ENCODE results near the gene OPRM1. TPM values are rescaled to one million over a fixed set of nuclear protein-coding genes. Genes with fewer than 3 reads are reported as not detected.

OPRM1 gene
- total RNA-seq, 1 experiment from 2014 or later: not detected

DNA sequence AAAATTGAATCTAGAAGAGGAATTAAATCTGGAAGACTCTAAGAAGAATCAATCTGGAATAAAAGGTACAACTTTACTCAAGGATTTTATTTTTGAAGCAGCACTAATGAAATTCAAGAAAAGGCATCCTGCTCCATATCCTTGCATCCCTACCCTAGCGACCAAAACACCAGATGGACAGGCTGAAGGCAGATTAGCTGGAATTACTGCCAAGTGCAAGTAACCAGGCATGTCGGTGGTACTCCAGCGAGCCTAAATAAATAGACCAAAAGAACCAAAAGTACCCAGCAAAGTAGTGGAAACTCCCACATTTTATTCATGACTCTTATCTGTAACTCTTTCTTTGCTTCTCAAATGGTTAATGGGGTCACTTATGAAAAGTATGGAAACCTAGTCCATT, 21.0 kb downstream of the OPRM1 start:
- no CpG with 5 or more reads among the region's 3 CpGs for WGBS (ENCODE audit: extremely low coverage, insufficient read length, low lambda C conversion rate)
- no peaks in the 10 kb centered on the region for H3K27me3 Mint-ChIP-seq (ENCODE audit: low read depth)
- no peaks in the 10 kb centered on the region for H3K23me2 ChIP-seq (ENCODE audit: insufficient read length, low read depth, low read length, poor library complexity, severe bottlenecking)

More for the DNA sequence above, 21.0 kb downstream of the OPRM1 start:
- Histone ChIP-seq H3K79me1 (ENCODE audit: insufficient read depth, low read depth, low read length, poor library complexity, severe bottlenecking) (no peaks in the 10 kb centered on the region), H3K14ac (ENCODE audit: insufficient read depth, low read length) (no peak overlapping the region), H3K27ac (ENCODE audit: insufficient read length, low read depth, low read length) (no peak overlapping the region), H3K56ac (ENCODE audit: insufficient read length, low read depth, low read length) (no peak overlapping the region), H4K5ac (ENCODE audit: insufficient read length, low read depth, low read length) (no peak overlapping the region), H2BK12ac (ENCODE audit: insufficient read length, low read depth, low read length) (no peak overlapping the region), H2BK5ac (ENCODE audit: insufficient read length, low read length) (no peak overlapping the region), H3T11ph (ENCODE audit: low read length) (no peak overlapping the region), H4K91ac (ENCODE audit: insufficient read length, low read depth, low read length) (no peak overlapping the region), H3K79me2 (ENCODE audit: insufficient read depth, low read length) (no peaks in the 10 kb centered on the region), H3K9ac (ENCODE audit: extremely low read depth, insufficient read length, low read length) (no peak overlapping the region), H3K23ac (ENCODE audit: insufficient read length, low read depth, low read length) (no peak overlapping the region), H4K20me1 (ENCODE audit: control insufficient read depth, insufficient read depth, insufficient read length) (no peaks in the 10 kb centered on the region), H2AFZ (ENCODE audit: low read length) (no peak overlapping the region), H3K4me1 (ENCODE audit: insufficient read depth, low read length) (no peaks in the 10 kb centered on the region), H2AK5ac (ENCODE audit: insufficient read length, low read length) (no peak overlapping the region), H2BK120ac (ENCODE audit: low read depth, low read length, poor library complexity, severe bottlenecking) (no peak overlapping the region), H3K9me3 (ENCODE audit: control insufficient read depth, low read depth, low read length) (no peaks in the 10 kb centered on the region), H4K8ac (replicated peaks; ENCODE audit: insufficient read length, low read depth, low read length) (no peak overlapping the region), H2BK20ac (ENCODE audit: low read depth, low read length, poor library complexity, severe bottlenecking) (no peak overlapping the region), H2BK15ac (ENCODE audit: low read depth, low read length) (no peak overlapping the region), H3K27me3 (ENCODE audit: insufficient read depth, low read length) (no peaks in the 10 kb centered on the region), H3K18ac (ENCODE audit: insufficient read length, low read depth, low read length) (no peak overlapping the region), H3K4me2 (ENCODE audit: insufficient read depth, insufficient read length, low read length) (no peak overlapping the region), H3K4ac (ENCODE audit: low read depth, low read length) (no peak overlapping the region)
- Mint-ChIP-seq H3K4me1 (peaks cover 3 to 9% of the 10 kb centered on the region in 2 experiments; a peak in 2 of 4 replicates), H3K36me3 (ENCODE audit: insufficient read depth in 1 of 3, low read depth in 3 of 3) (no peaks in the 10 kb centered on the region), H3K27ac (no peak overlapping the region), H3K9me3 (peaks cover 0 to 2% of the 10 kb centered on the region in 2 experiments; a peak in 2 of 5 replicates), H3K4me3 (no peak overlapping the region)
- TF ChIP-seq, protein P1, sequence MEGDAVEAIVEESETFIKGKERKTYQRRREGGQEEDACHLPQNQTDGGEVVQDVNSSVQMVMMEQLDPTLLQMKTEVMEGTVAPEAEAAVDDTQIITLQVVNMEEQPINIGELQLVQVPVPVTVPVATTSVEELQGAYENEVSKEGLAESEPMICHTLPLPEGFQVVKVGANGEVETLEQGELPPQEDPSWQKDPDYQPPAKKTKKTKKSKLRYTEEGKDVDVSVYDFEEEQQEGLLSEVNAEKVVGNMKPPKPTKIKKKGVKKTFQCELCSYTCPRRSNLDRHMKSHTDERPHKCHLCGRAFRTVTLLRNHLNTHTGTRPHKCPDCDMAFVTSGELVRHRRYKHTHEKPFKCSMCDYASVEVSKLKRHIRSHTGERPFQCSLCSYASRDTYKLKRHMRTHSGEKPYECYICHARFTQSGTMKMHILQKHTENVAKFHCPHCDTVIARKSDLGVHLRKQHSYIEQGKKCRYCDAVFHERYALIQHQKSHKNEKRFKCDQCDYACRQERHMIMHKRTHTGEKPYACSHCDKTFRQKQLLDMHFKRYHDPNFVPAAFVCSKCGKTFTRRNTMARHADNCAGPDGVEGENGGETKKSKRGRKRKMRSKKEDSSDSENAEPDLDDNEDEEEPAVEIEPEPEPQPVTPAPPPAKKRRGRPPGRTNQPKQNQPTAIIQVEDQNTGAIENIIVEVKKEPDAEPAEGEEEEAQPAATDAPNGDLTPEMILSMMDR (conservative IDR thresholded peaks at IDR 0.05): no peak
- no peak for DNase-seq

Data from H9 (cell line).